PC-9 (cell line): ENCODE measurements around the gene ADTRP. TPM values are rescaled to one million over a fixed set of nuclear protein-coding genes. Genes with fewer than 3 reads are reported as not detected.

Experiments used
- BruUV-seq: library from RNA; stranded (reverse); fragments of 400-500 nt; replicated peaks from 2 replicates; lab custom pipeline; 2021; lab: Mats Ljungman, UMichigan
- CTCF ChIA-PET: fragments of 300-600 bp; sonication (Branson Sonifier 250); formaldehyde crosslinking; loops from one replicate; lab custom pipeline; 2022; ENCODE audit warnings: antibody characterized with exemption; lab: Charles Lee
- POLR2A ChIA-PET: fragments of 300-600 bp; sonication (Branson Sonifier 250); formaldehyde crosslinking; loops from one replicate; lab custom pipeline; 2022; ENCODE audit warnings: antibody characterized with exemption; ENCODE audit not compliant: unreplicated experiment; lab: Charles Lee
- DNase-seq, 2 experiments: peaks; one replicate each; pipeline versions ENCODE4 v3.0.0 to v3.0.0-alpha.2; 2015 to 2022; ENCODE audit warnings: mixed read lengths in 1 of 2
- H2AFZ ChIP-seq: fragments of 200-600 bp; sonication (generic); 2 replicates; pipeline ENCODE4 v1.8.1; 2017; ENCODE audit warnings: antibody characterized with exemption
- H3F3A ChIP-seq: fragments of 200-600 bp; sonication (generic); 2 replicates; pipeline ENCODE4 v1.8.1; 2017; ENCODE audit warnings: antibody characterized with exemption, mild to moderate bottlenecking, low read depth; ENCODE audit not compliant: insufficient read depth
- H3K27ac ChIP-seq: fragments of 200-600 bp; sonication (generic); 2 replicates; pipeline ENCODE4 v1.6.1; 2016; ENCODE audit warnings: mixed run types
- H3K27me3 ChIP-seq: fragments of 200-600 bp; sonication (generic); 2 replicates; pipeline ENCODE4 v1.6.1; 2016; ENCODE audit warnings: low read depth, mixed run types; ENCODE audit not compliant: insufficient read depth
- H3K36me3 ChIP-seq: fragments of 200-600 bp; sonication (generic); 2 replicates; pipeline ENCODE4 v1.6.1; 2016; ENCODE audit warnings: low read depth, mixed run types
- H3K4me1 ChIP-seq: fragments of 200-600 bp; sonication (generic); replicated peaks from 2 replicates; pipeline ENCODE4 v1.6.1; 2016; ENCODE audit warnings: mixed run types; ENCODE audit not compliant: insufficient read depth
- H3K4me2 ChIP-seq: fragments of 200-600 bp; sonication (generic); 2 replicates; pipeline ENCODE4 v1.6.1; 2017; ENCODE audit warnings: mixed run types
- H3K4me3 ChIP-seq: fragments of 200-600 bp; sonication (generic); 2 replicates; pipeline ENCODE4 v1.6.1; 2016; ENCODE audit warnings: mixed run types
- H3K79me2 ChIP-seq: fragments of 200-600 bp; sonication (generic); 2 replicates; pipeline ENCODE4 v1.6.1; 2017; ENCODE audit warnings: low read depth, mixed run types
- H3K9me2 ChIP-seq: fragments of 200-600 bp; sonication (generic); 2 replicates; pipeline ENCODE4 v1.8.1; 2017; ENCODE audit warnings: mild to moderate bottlenecking; ENCODE audit not compliant: insufficient read depth
- H3K9me3 ChIP-seq: fragments of 200-600 bp; sonication (generic); 2 replicates; pipeline ENCODE4 v1.8.1; 2016; ENCODE audit warnings: low read depth; ENCODE audit not compliant: insufficient read depth
- H4K20me1 ChIP-seq: fragments of 200-600 bp; sonication (generic); 2 replicates; pipeline ENCODE4 v1.8.1; 2017; ENCODE audit not compliant: insufficient read depth
- CTCF ChIP-seq: fragments of 200-600 bp; sonication (generic); conservative IDR thresholded peaks from 2 replicates; pipeline ENCODE4 v1.6.1; 2017; ENCODE audit warnings: mixed run types, antibody characterized with exemption, mild to moderate bottlenecking, moderate library complexity
- EZH2 ChIP-seq: fragments of 200-600 bp; sonication (generic); IDR thresholded peaks from 2 replicates; pipeline ENCODE4 v1.8.0; 2017; ENCODE audit warnings: antibody characterized with exemption, low read depth
- intact Hi-C: fragments of 100-400 bp; cut with micrococcal nuclease; formaldehyde crosslinking; loops from one replicate; pipeline ENCODE4 v1.10.0; 2022; ENCODE audit not compliant: unreplicated experiment
- total RNA-seq: library from RNA; stranded (reverse); gene quantifications from 2 replicates; pipeline ENCODE4 v1.2.3, GENCODE V29; 2021

ADTRP gene
- total RNA-seq, 1 experiment from 2014 or later, result 4.1 TPM

GRCh38 chr6:11672669-11673068 is 105.9 kb downstream of the ADTRP start:
- H3K9me2 ChIP-seq, result no peaks in the 10 kb centered on the region
- BruUV-seq, result no TSS peak
- H3K36me3 ChIP-seq, result no peaks in the 10 kb centered on the region
- H4K20me1 ChIP-seq, result no peaks in the 10 kb centered on the region
- ChIA-PET CTCF (interaction anchor here (0.5 kb wide), 1 partner anchor 32 kb away, joined by 4 read pairs; no protein-coding TSS in a partner anchor), POLR2A (no interaction called here)
- TF ChIP-seq EZH2, result no peak
- TF ChIP-seq CTCF, result no peak
- H2AFZ ChIP-seq, result no peak overlapping the region
- H3K27me3 ChIP-seq, result no peaks in the 10 kb centered on the region
- H3K79me2 ChIP-seq, result no peaks in the 10 kb centered on the region
- no peaks in the 10 kb centered on the region for H3K4me1 ChIP-seq
- no peak overlapping the region for H3K4me2 ChIP-seq
- DNase-seq, result no peak
- 0 out of 2 replicates have a peak, but pooled peaks cover 8% of the 10 kb centered on the region for H3K9me3 ChIP-seq
- intact Hi-C loops, result no loop called here
- no peak overlapping the region for H3K4me3 ChIP-seq
- no peak overlapping the region for H3K27ac ChIP-seq
- no peaks in the 10 kb centered on the region for H3F3A ChIP-seq

GRCh38 chr6:11672256-11672655 is 106.3 kb downstream of the ADTRP start:
- no peak for DNase-seq
- no TSS peak for BruUV-seq
- TF ChIP-seq EZH2, result no peak
- no peak for TF ChIP-seq CTCF

GRCh38 chr6:11669696-11670095 is 108.9 kb downstream of the ADTRP start:
- intact Hi-C loops, result no loop called here
- H3K4me3 ChIP-seq, result no peak overlapping the region
- no TSS peak for BruUV-seq
- peaks cover 6% of the 10 kb centered on the region; the same call in 1 of the 2 replicates for H3F3A ChIP-seq
- TF ChIP-seq EZH2 (no peak), CTCF (no peak)
- H3K9me2 ChIP-seq, result no peaks in the 10 kb centered on the region
- H3K9me3 ChIP-seq, result 0 out of 2 replicates have a peak, but pooled peaks cover 8% of the 10 kb centered on the region
- H3K4me2 ChIP-seq, result no peak overlapping the region
- H3K79me2 ChIP-seq, result no peaks in the 10 kb centered on the region
- ChIA-PET POLR2A (interaction anchor here (0.5 to 0.6 kb wide), 2 partner anchors 17 to 1856 kb away, joined by 3 to 8 read pairs; no protein-coding TSS in a partner anchor), CTCF (no interaction called here)
- H3K27ac ChIP-seq, result no peak overlapping the region
- H4K20me1 ChIP-seq, result no peaks in the 10 kb centered on the region
- no peak for DNase-seq
- H3K4me1 ChIP-seq, result peaks cover 14% of the 10 kb centered on the region
- H2AFZ ChIP-seq, result no peak overlapping the region
- no peaks in the 10 kb centered on the region for H3K27me3 ChIP-seq
- H3K36me3 ChIP-seq, result no peaks in the 10 kb centered on the region

More at GRCh38 chr6:11672256-11672655, 106.3 kb downstream of the ADTRP start:
- no peak overlapping the region for H3K27ac ChIP-seq
- CTCF ChIA-PET, result no interaction called here
- 0 out of 2 replicates have a peak, but pooled peaks cover 8% of the 10 kb centered on the region for H3K9me3 ChIP-seq
- intact Hi-C loops, result no loop called here
- H3K79me2 ChIP-seq, result no peaks in the 10 kb centered on the region
- H3K36me3 ChIP-seq, result no peaks in the 10 kb centered on the region
- H3K4me3 ChIP-seq, result no peak overlapping the region
- H3F3A ChIP-seq, result no peaks in the 10 kb centered on the region
- H2AFZ ChIP-seq, result no peak overlapping the region
- H3K4me2 ChIP-seq, result no peak overlapping the region
- no peaks in the 10 kb centered on the region for H4K20me1 ChIP-seq
- H3K9me2 ChIP-seq, result no peaks in the 10 kb centered on the region
- no peaks in the 10 kb centered on the region for H3K4me1 ChIP-seq
- H3K27me3 ChIP-seq, result no peaks in the 10 kb centered on the region
- POLR2A ChIA-PET, result no interaction called here
